ENCODE data around the gene NIT2.

NIT2 gene

GRCh38 chr3:100386437-100387074 is 52.0 kb downstream of the NIT2 start:
- H3K4me3 ChIP-seq (ENCODE audit: low read length in 2 of 2), result no peak overlapping the region

GRCh38 chr3:100389025-100389424 is 54.5 kb downstream of the NIT2 start:
- WGBS, 2 donors (ENCODE audit: extremely low coverage in 2 of 2, insufficient read length in 2 of 2, insufficient replicate concordance in 1 of 2), result no CpG with 5 or more reads among the region's 1 CpG
- H3K36me3 ChIP-seq (replicated peaks in 1 of 2; ENCODE audit: control insufficient read depth in 2 of 2, insufficient read depth in 2 of 2, low read length in 2 of 2), result peaks cover 2 to 49% of the 10 kb centered on the region in 2 donors
- peaks cover 0 to 12% of the 10 kb centered on the region in 2 donors for H3K9me3 ChIP-seq (replicated peaks in 1 of 2; ENCODE audit: control insufficient read depth in 2 of 2, insufficient read depth in 1 of 2, low read depth in 1 of 2, low read length in 2 of 2)
- no peak overlapping the region for H3K4me2 ChIP-seq (ENCODE audit: insufficient read depth, low read length, poor library complexity, severe bottlenecking)
- no peak overlapping the region for H3K27ac ChIP-seq (replicated peaks; ENCODE audit: low read length)
- H4K91ac ChIP-seq (ENCODE audit: low read depth, low read length, poor library complexity), result no peak overlapping the region
- H3K18ac ChIP-seq (ENCODE audit: low read length), result no peak overlapping the region
- H3K4ac ChIP-seq (ENCODE audit: low read length), result no peak overlapping the region
- no peak overlapping the region for H4K8ac ChIP-seq (ENCODE audit: low read depth, low read length)
- no peak for DNase-seq (ENCODE audit: low spot score)
- no peak overlapping the region for H2BK15ac ChIP-seq (ENCODE audit: low read length)
- no peak overlapping the region for H2AK5ac ChIP-seq (ENCODE audit: low read depth, low read length)
- H3K23ac ChIP-seq (ENCODE audit: low read depth, low read length, poor library complexity), result no peak overlapping the region
- no peaks in the 10 kb centered on the region for H3K27me3 ChIP-seq (ENCODE audit: control insufficient read depth in 3 of 3, insufficient read depth in 3 of 3, low read depth in 1 of 3, low read length in 3 of 3)
- H3K4me3 ChIP-seq (ENCODE audit: low read length in 2 of 2), result no peak overlapping the region
- peaks cover 2% of the 10 kb centered on the region for H3K79me1 ChIP-seq (ENCODE audit: low read depth, low read length)
- H2BK5ac ChIP-seq (ENCODE audit: low read length), result no peak overlapping the region
- no peak overlapping the region for H2BK12ac ChIP-seq (ENCODE audit: low read length)
- H2AFZ ChIP-seq (ENCODE audit: low read length), result no peak overlapping the region
- no peak overlapping the region for H2BK120ac ChIP-seq (ENCODE audit: low read depth, low read length)
- H3K4me1 ChIP-seq (ENCODE audit: control insufficient read depth in 2 of 2, insufficient read depth in 1 of 2, low read depth in 1 of 2, low read length in 2 of 2), result no peaks in the 10 kb centered on the region
- H3K14ac ChIP-seq (ENCODE audit: low read length), result no peak overlapping the region
- no peak overlapping the region for H3K9ac ChIP-seq (ENCODE audit: low read depth, low read length, poor library complexity)

More at GRCh38 chr3:100386437-100387074, 52.0 kb downstream of the NIT2 start:
- Histone ChIP-seq H3K36me3 (replicated peaks in 1 of 2; ENCODE audit: control insufficient read depth in 2 of 2, insufficient read depth in 2 of 2, low read length in 2 of 2) (peaks cover 4 to 74% of the 10 kb centered on the region in 2 donors), H3K79me1 (ENCODE audit: low read depth, low read length) (peaks cover 2% of the 10 kb centered on the region), H2BK12ac (ENCODE audit: low read length) (no peak overlapping the region), H2AFZ (ENCODE audit: low read length) (no peak overlapping the region), H4K8ac (ENCODE audit: low read depth, low read length) (no peak overlapping the region), H2BK120ac (ENCODE audit: low read depth, low read length) (no peak overlapping the region), H3K14ac (ENCODE audit: low read length) (no peak overlapping the region), H3K4me2 (ENCODE audit: insufficient read depth, low read length, poor library complexity, severe bottlenecking) (no peak overlapping the region), H4K91ac (ENCODE audit: low read depth, low read length, poor library complexity) (no peak overlapping the region), H2AK5ac (ENCODE audit: low read depth, low read length) (no peak overlapping the region), H3K9me3 (replicated peaks in 1 of 2; ENCODE audit: control insufficient read depth in 2 of 2, insufficient read depth in 1 of 2, low read depth in 1 of 2, low read length in 2 of 2) (peaks cover 0 to 12% of the 10 kb centered on the region in 2 donors), H2BK15ac (ENCODE audit: low read length) (no peak overlapping the region), H3K4ac (ENCODE audit: low read length) (no peak overlapping the region), H3K23ac (ENCODE audit: low read depth, low read length, poor library complexity) (no peak overlapping the region), H3K27ac (replicated peaks; ENCODE audit: low read length) (no peak overlapping the region), H3K4me1 (ENCODE audit: control insufficient read depth in 2 of 2, insufficient read depth in 1 of 2, low read depth in 1 of 2, low read length in 2 of 2) (no peaks in the 10 kb centered on the region), H3K9ac (ENCODE audit: low read depth, low read length, poor library complexity) (no peak overlapping the region), H3K18ac (ENCODE audit: low read length) (no peak overlapping the region), H3K27me3 (ENCODE audit: control insufficient read depth in 3 of 3, insufficient read depth in 3 of 3, low read depth in 1 of 3, low read length in 3 of 3) (no peaks in the 10 kb centered on the region), H2BK5ac (ENCODE audit: low read length) (no peak overlapping the region)
- no peak for DNase-seq (ENCODE audit: low spot score)

GRCh38 chr3:100395679-100396431 is 61.3 kb downstream of the NIT2 start:
- H3K4ac ChIP-seq (ENCODE audit: low read length), result no peak overlapping the region
- no peak overlapping the region for H2BK15ac ChIP-seq (ENCODE audit: low read length)
- peaks cover 5 to 8% of the 10 kb centered on the region in 2 donors for H3K4me1 ChIP-seq (ENCODE audit: control insufficient read depth in 2 of 2, insufficient read depth in 1 of 2, low read depth in 1 of 2, low read length in 2 of 2)
- no peak overlapping the region for H4K91ac ChIP-seq (ENCODE audit: low read depth, low read length, poor library complexity)
- H2BK120ac ChIP-seq (ENCODE audit: low read depth, low read length), result no peak overlapping the region
- no CpG with 5 or more reads among the region's 2 CpGs for WGBS, 2 donors (ENCODE audit: extremely low coverage in 2 of 2, insufficient read length in 2 of 2, insufficient replicate concordance in 1 of 2)
- H3K27me3 ChIP-seq (ENCODE audit: control insufficient read depth in 3 of 3, insufficient read depth in 3 of 3, low read depth in 1 of 3, low read length in 3 of 3), result no peaks in the 10 kb centered on the region
- H3K18ac ChIP-seq (ENCODE audit: low read length), result no peak overlapping the region
- no peak overlapping the region for H3K4me2 ChIP-seq (ENCODE audit: insufficient read depth, low read length, poor library complexity, severe bottlenecking)
- H2BK12ac ChIP-seq (ENCODE audit: low read length), result no peak overlapping the region
- peaks cover 4% of the 10 kb centered on the region for H3K79me1 ChIP-seq (ENCODE audit: low read depth, low read length)
- no peak overlapping the region for H3K27ac ChIP-seq (replicated peaks; ENCODE audit: low read length)
- DNase-seq (ENCODE audit: low spot score), result no peak
- H3K4me3 ChIP-seq (ENCODE audit: low read length in 2 of 2), result no peak overlapping the region
- H2AK5ac ChIP-seq (ENCODE audit: low read depth, low read length), result no peak overlapping the region
- H3K9me3 ChIP-seq (replicated peaks in 1 of 2; ENCODE audit: control insufficient read depth in 2 of 2, insufficient read depth in 1 of 2, low read depth in 1 of 2, low read length in 2 of 2), result no peaks in the 10 kb centered on the region
- no peak overlapping the region for H3K14ac ChIP-seq (ENCODE audit: low read length)
- H3K9ac ChIP-seq (ENCODE audit: low read depth, low read length, poor library complexity), result no peak overlapping the region
- H3K36me3 ChIP-seq (replicated peaks in 1 of 2; ENCODE audit: control insufficient read depth in 2 of 2, insufficient read depth in 2 of 2, low read length in 2 of 2), result peaks cover 0 to 4% of the 10 kb centered on the region in 2 donors
- no peak overlapping the region for H2BK5ac ChIP-seq (ENCODE audit: low read length)
- H3K23ac ChIP-seq (ENCODE audit: low read depth, low read length, poor library complexity), result no peak overlapping the region
- no peak overlapping the region for H4K8ac ChIP-seq (ENCODE audit: low read depth, low read length)
- H2AFZ ChIP-seq (ENCODE audit: low read length), result no peak overlapping the region

- no peaks in the 10 kb centered on the region for H3K9me3 ChIP-seq (replicated peaks in 1 of 2; ENCODE audit: control insufficient read depth in 2 of 2, insufficient read depth in 1 of 2, low read depth in 1 of 2, low read length in 2 of 2)
- H3K14ac ChIP-seq (ENCODE audit: low read length), result no peak overlapping the region
- H2BK15ac ChIP-seq (ENCODE audit: low read length), result no peak overlapping the region
- H2AK5ac ChIP-seq (ENCODE audit: low read depth, low read length), result no peak overlapping the region
- no peaks in the 10 kb centered on the region for H3K27me3 ChIP-seq (ENCODE audit: control insufficient read depth in 3 of 3, insufficient read depth in 3 of 3, low read depth in 1 of 3, low read length in 3 of 3)
- no peak overlapping the region for H3K18ac ChIP-seq (ENCODE audit: low read length)
- H4K8ac ChIP-seq (ENCODE audit: low read depth, low read length), result no peak overlapping the region
- H2BK12ac ChIP-seq (ENCODE audit: low read length), result no peak overlapping the region
- H2BK5ac ChIP-seq (ENCODE audit: low read length), result no peak overlapping the region
- no peak overlapping the region for H3K4me2 ChIP-seq (ENCODE audit: insufficient read depth, low read length, poor library complexity, severe bottlenecking)
- H3K9ac ChIP-seq (ENCODE audit: low read depth, low read length, poor library complexity), result no peak overlapping the region
- no peak overlapping the region for H3K23ac ChIP-seq (ENCODE audit: low read depth, low read length, poor library complexity)
- H2BK120ac ChIP-seq (ENCODE audit: low read depth, low read length), result no peak overlapping the region
- H2AFZ ChIP-seq (ENCODE audit: low read length), result no peak overlapping the region
- peaks cover 5 to 8% of the 10 kb centered on the region in 2 donors for H3K4me1 ChIP-seq (ENCODE audit: control insufficient read depth in 2 of 2, insufficient read depth in 1 of 2, low read depth in 1 of 2, low read length in 2 of 2)
- H3K36me3 ChIP-seq (replicated peaks in 1 of 2; ENCODE audit: control insufficient read depth in 2 of 2, insufficient read depth in 2 of 2, low read length in 2 of 2), result peaks cover 0 to 4% of the 10 kb centered on the region in 2 donors
- no CpG with 5 or more reads among the region's 2 CpGs for WGBS, 2 donors (ENCODE audit: extremely low coverage in 2 of 2, insufficient read length in 2 of 2, insufficient replicate concordance in 1 of 2)
- no peak overlapping the region for H3K27ac ChIP-seq (replicated peaks; ENCODE audit: low read length)
- DNase-seq (ENCODE audit: low spot score), result no peak
- no peak overlapping the region for H3K4me3 ChIP-seq (ENCODE audit: low read length in 2 of 2)
- H3K79me1 ChIP-seq (ENCODE audit: low read depth, low read length), result peaks cover 4% of the 10 kb centered on the region
- no peak overlapping the region for H4K91ac ChIP-seq (ENCODE audit: low read depth, low read length, poor library complexity)
- H3K4ac ChIP-seq (ENCODE audit: low read length), result no peak overlapping the region
Measured at GRCh38 chr3:100396967-100397366, 62.4 kb downstream of the NIT2 start.
